Suppressor macrophage (primary cell): Measurements from ENCODE around the gene P2RX7.
A peak's percentile ranks its signal among the peaks of the same experiment; 100 is the strongest.

Experiments
- DNase-seq, 4 experiments: peaks; one replicate each; pipeline ENCODE4 v3.0.0-alpha.2; 2020 to 2022

P2RX7 gene

GRCh38 chr12:121110211-121110940 is 22.3 kb upstream of the P2RX7 start:
- DNase-seq: peak; percentile 78 to 85 (median 80)

- no peak for DNase-seq
These were observed 21.0 kb upstream of the P2RX7 start for GRCh38 chr12:121111684-121112083.

- DNase-seq: peak in 1 of 4 experiments; percentile 16
These were observed 20.2 kb upstream of the P2RX7 start for GRCh38 chr12:121112496-121112895.

- DNase-seq: no peak
These were observed 19.6 kb upstream of the P2RX7 start for GRCh38 chr12:121113057-121113456.

- no peak for DNase-seq
These were observed 18.5 kb upstream of the P2RX7 start for GRCh38 chr12:121114019-121114639.

- no peak for DNase-seq
These were observed 17.9 kb upstream of the P2RX7 start for GRCh38 chr12:121114806-121115205.

GRCh38 chr12:121115530-121115929 is 17.1 kb upstream of the P2RX7 start:
- no peak for DNase-seq

- no peak for DNase-seq
These were observed 16.1 kb upstream of the P2RX7 start for GRCh38 chr12:121116318-121117225.

GRCh38 chr12:121117226-121117777 is 15.4 kb upstream of the P2RX7 start:
- DNase-seq: no peak

- DNase-seq: peak; percentile 18 to 64 (median 42)
These were observed 12.4 kb upstream of the P2RX7 start for GRCh38 chr12:121120323-121120722.

GRCh38 chr12:121120989-121121755 is 11.5 kb upstream of the P2RX7 start:
- no peak for DNase-seq

GRCh38 chr12:121121805-121122204 is 10.9 kb upstream of the P2RX7 start:
- no peak for DNase-seq

- DNase-seq: no peak
These were observed 9.2 kb upstream of the P2RX7 start for GRCh38 chr12:121123488-121123887.

- DNase-seq: no peak
These were observed 8.1 kb upstream of the P2RX7 start for GRCh38 chr12:121124402-121125109.

- peak in 3 of 4 experiments; percentile 24 to 41 (median 30) for DNase-seq
These were observed 5.2 kb upstream of the P2RX7 start for GRCh38 chr12:121127501-121127900.

GRCh38 chr12:121128908-121129810 is 3.5 kb upstream of the P2RX7 start:
- DNase-seq: peak; percentile 88 to 96 (median 94)

- DNase-seq: no peak
These were observed 2.9 kb upstream of the P2RX7 start for GRCh38 chr12:121129811-121130147.

GRCh38 chr12:121130866-121131373 is 1.8 kb upstream of the P2RX7 start:
- DNase-seq: no peak

GRCh38 chr12:121131941-121132341 is 735 bp upstream of the P2RX7 start:
- no peak for DNase-seq

- no peak for DNase-seq
These were observed 1.2 kb downstream of the P2RX7 start for GRCh38 chr12:121133838-121134237.
